ENCODE data around the gene ENG.

Gene ENG

DNA sequence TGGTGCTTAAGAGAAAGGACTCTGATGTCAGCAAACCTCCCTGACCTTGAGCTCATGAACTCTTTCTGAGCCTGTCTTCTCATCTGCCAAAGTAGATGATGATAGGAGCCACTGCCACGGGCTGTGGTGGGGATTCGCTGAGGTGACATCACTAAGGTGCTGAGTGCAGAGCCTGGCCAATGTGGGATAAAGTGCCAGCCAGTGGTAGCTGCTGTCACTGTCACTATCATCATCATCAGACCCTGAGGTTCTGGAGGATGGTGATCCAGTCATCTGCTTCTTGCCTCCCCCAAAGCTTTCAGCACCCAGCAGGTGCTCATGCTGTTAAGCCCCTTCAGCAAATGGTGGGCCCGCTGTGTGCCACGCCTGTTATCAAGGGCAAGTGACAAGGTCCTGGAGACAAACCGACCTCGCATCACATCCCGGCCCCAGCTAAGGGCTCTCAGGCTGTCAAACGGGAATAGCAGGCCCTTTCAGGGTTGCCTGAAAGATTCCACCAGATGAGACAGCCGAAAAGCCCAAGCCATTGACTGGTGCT, 45.4 kb downstream of the ENG start (continued):
- TF ChIP-seq ZNF791 (tag by site-specific recombination; IDR thresholded peaks at IDR 0.05) (no peak), MEIS1 (CRISPR knock-in tag; IDR thresholded peaks at IDR 0.05; ENCODE audit: borderline replicate concordance) (no peak), ZBTB48 (tag by site-specific recombination; IDR thresholded peaks at IDR 0.05) (no peak), ZNF629 (tag by site-specific recombination; IDR thresholded peaks at IDR 0.05) (no peak), ZNF404 (tag by site-specific recombination; IDR thresholded peaks at IDR 0.05) (no peak), SETDB1 (IDR thresholded peaks at IDR 0.05; ENCODE audit: insufficient read length, low read length) (no peak)
- TF ChIP-seq, protein P1, sequence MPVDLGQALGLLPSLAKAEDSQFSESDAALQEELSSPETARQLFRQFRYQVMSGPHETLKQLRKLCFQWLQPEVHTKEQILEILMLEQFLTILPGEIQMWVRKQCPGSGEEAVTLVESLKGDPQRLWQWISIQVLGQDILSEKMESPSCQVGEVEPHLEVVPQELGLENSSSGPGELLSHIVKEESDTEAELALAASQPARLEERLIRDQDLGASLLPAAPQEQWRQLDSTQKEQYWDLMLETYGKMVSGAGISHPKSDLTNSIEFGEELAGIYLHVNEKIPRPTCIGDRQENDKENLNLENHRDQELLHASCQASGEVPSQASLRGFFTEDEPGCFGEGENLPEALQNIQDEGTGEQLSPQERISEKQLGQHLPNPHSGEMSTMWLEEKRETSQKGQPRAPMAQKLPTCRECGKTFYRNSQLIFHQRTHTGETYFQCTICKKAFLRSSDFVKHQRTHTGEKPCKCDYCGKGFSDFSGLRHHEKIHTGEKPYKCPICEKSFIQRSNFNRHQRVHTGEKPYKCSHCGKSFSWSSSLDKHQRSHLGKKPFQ (tag by site-specific recombination; IDR thresholded peaks at IDR 0.05) = no peak

DNA sequence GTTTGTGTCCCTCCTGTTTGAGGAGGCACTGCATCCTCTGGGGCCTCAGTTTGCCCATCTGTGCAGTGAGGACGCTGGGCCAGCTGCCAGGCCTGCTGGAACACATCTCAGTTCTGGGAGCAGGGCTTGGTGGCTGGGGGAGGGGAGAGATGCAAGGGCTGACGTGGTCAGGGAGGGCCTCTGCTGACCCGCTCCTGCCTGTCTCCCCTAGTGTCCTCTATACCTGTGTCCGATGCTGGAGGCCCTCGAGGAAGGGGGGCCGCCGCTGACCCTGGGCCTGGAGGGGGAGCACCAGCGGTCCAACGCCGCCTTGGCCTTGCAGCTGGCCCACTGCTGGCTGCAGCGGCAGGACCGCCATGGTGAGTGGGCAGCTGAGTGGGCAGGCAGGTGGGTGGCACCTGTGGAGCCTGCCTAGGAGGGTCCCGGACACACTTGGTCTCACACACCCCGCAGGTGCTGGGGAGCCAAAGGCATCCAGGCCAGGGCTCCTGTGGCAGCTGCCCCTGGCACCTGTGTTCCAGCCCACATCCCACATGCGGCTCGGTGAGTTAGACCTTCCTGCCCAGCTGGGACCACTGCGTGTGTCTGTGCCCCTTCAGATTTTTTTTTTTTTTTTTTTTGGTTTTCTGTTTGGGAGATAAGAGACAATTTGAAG, 46.0 kb downstream of the ENG start:
- Histone ChIP-seq H3K27ac (ENCODE audit: extremely low read depth, low read depth, low read length) (no peak overlapping the region), H3K9me3 (ENCODE audit: control insufficient read depth, insufficient read depth, low read depth, low read length) (no peaks in the 10 kb centered on the region), H3K36me3 (ENCODE audit: control insufficient read depth in 2 of 2, insufficient read depth in 1 of 2, low read length in 2 of 2) (peaks cover 4 to 72% of the 10 kb centered on the region in 2 experiments; a peak in 2 of 3 replicates), H3K4me3 (ENCODE audit: low read depth, low read length) (no peak overlapping the region), H3K4me1 (ENCODE audit: control insufficient read depth, insufficient read depth, low read length) (no peaks in the 10 kb centered on the region)
- TF ChIP-seq ZNF621 (tag by site-specific recombination; IDR thresholded peaks at IDR 0.05) = no peak
- TF ChIP-seq SP3 (tag by site-specific recombination; IDR thresholded peaks at IDR 0.05) = no peak
- peak; percentile 66 for TF ChIP-seq SCRT2 (tag by site-specific recombination; IDR thresholded peaks at IDR 0.05)
- TF ChIP-seq, protein P2, sequence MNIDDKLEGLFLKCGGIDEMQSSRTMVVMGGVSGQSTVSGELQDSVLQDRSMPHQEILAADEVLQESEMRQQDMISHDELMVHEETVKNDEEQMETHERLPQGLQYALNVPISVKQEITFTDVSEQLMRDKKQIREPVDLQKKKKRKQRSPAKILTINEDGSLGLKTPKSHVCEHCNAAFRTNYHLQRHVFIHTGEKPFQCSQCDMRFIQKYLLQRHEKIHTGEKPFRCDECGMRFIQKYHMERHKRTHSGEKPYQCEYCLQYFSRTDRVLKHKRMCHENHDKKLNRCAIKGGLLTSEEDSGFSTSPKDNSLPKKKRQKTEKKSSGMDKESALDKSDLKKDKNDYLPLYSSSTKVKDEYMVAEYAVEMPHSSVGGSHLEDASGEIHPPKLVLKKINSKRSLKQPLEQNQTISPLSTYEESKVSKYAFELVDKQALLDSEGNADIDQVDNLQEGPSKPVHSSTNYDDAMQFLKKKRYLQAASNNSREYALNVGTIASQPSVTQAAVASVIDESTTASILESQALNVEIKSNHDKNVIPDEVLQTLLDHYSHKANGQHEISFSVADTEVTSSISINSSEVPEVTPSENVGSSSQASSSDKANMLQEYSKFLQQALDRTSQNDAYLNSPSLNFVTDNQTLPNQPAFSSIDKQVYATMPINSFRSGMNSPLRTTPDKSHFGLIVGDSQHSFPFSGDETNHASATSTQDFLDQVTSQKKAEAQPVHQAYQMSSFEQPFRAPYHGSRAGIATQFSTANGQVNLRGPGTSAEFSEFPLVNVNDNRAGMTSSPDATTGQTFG (tag by site-specific recombination; IDR thresholded peaks at IDR 0.05; ENCODE audit: borderline replicate concordance) = no peak
- TF ChIP-seq ZNF555 (tag by site-specific recombination; conservative IDR thresholded peaks at IDR 0.05) = no peak
- peak; percentile 60; the same call in 1 of the 2 replicates for TF ChIP-seq SCRT1 (tag by site-specific recombination; IDR thresholded peaks at IDR 0.05; ENCODE audit: borderline replicate concordance)
- no peak for TF ChIP-seq ZNF558 (tag by site-specific recombination; IDR thresholded peaks at IDR 0.05)
- no peak for TF ChIP-seq ZNF777 (tag by site-specific recombination; IDR thresholded peaks at IDR 0.05; ENCODE audit: borderline replicate concordance)
- ChIA-PET POLR2A (interaction anchor here (0.7 to 1.2 kb wide), 3 partner anchors 9 to 15 kb away, joined by 3 to 8 read pairs (median 3); no protein-coding TSS in a partner anchor), CTCF (interaction anchor here (1.0 kb wide), 1 partner anchor 61 kb away, joined by 3 read pairs; no protein-coding TSS in a partner anchor)

DNA sequence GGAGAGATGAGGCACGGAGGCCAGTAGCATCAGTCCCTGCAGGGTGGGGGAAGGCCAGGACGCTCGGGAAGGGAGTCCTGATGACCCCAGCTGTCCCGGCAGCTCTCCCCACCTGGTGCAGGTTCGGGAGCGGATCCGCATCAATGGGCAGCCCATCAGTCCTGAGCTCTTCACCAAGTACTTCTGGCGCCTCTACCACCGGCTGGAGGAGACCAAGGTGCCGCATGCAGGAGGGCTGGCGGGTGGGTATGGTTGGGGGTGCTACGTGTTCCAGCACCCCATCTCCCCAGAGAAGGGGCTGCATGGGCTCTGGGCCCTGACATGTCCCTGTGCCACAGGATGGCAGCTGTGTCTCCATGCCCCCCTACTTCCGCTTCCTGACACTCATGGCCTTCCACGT, 47.6 kb downstream of the ENG start:
- H3K36me3 ChIP-seq (ENCODE audit: control insufficient read depth in 2 of 2, insufficient read depth in 1 of 2, low read length in 2 of 2) = peaks cover 4 to 57% of the 10 kb centered on the region in 2 experiments; a peak in 2 of 3 replicates
- H3K9me3 ChIP-seq (ENCODE audit: control insufficient read depth, insufficient read depth, low read depth, low read length) = no peaks in the 10 kb centered on the region
- ChIA-PET POLR2A (no interaction called here), CTCF (interaction anchor here (1.8 kb wide), 1 partner anchor 22 kb away, joined by 6 read pairs; the partner anchor contains the start of gene CDK9)
- H3K27ac ChIP-seq (ENCODE audit: extremely low read depth, low read depth, low read length) = no peak overlapping the region; the same call in 1 of the 2 replicates
- TF ChIP-seq ZNF654 (tag by site-specific recombination; IDR thresholded peaks at IDR 0.05; ENCODE audit: low read depth) (no peak), ZSCAN30 (tag by site-specific recombination; IDR thresholded peaks at IDR 0.05) (no peak), ZNF677 (tag by site-specific recombination; IDR thresholded peaks at IDR 0.05) (no peak), GLIS2 (tag by site-specific recombination; IDR thresholded peaks at IDR 0.05) (no peak), SP7 (tag by site-specific recombination; IDR thresholded peaks at IDR 0.05) (no peak)
- TF ChIP-seq, protein P3, sequence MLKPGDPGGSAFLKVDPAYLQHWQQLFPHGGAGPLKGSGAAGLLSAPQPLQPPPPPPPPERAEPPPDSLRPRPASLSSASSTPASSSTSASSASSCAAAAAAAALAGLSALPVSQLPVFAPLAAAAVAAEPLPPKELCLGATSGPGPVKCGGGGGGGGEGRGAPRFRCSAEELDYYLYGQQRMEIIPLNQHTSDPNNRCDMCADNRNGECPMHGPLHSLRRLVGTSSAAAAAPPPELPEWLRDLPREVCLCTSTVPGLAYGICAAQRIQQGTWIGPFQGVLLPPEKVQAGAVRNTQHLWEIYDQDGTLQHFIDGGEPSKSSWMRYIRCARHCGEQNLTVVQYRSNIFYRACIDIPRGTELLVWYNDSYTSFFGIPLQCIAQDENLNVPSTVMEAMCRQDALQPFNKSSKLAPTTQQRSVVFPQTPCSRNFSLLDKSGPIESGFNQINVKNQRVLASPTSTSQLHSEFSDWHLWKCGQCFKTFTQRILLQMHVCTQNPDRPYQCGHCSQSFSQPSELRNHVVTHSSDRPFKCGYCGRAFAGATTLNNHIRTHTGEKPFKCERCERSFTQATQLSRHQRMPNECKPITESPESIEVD (tag by site-specific recombination; IDR thresholded peaks at IDR 0.05) = no peak
- TF ChIP-seq, protein P4, sequence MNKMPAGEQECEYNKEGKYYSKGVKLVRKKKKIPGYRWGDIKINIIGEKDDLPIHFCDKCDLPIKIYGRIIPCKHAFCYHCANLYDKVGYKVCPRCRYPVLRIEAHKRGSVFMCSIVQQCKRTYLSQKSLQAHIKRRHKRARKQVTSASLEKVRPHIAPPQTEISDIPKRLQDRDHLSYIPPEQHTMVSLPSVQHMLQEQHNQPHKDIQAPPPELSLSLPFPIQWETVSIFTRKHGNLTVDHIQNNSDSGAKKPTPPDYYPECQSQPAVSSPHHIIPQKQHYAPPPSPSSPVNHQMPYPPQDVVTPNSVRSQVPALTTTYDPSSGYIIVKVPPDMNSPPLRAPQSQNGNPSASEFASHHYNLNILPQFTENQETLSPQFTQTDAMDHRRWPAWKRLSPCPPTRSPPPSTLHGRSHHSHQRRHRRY (tag by site-specific recombination; IDR thresholded peaks at IDR 0.05) = no peak
- H3K4me3 ChIP-seq (ENCODE audit: low read depth, low read length) = no peak overlapping the region
- peaks cover 6% of the 10 kb centered on the region; the same call in 1 of the 2 replicates for H3K4me1 ChIP-seq (ENCODE audit: control insufficient read depth, insufficient read depth, low read length)

All from HEK293 (cell line).